Measurements from ENCODE around the gene TSPAN4.
A peak's percentile ranks its signal among the peaks of the same experiment; 100 is the strongest.

Gene TSPAN4

DNA sequence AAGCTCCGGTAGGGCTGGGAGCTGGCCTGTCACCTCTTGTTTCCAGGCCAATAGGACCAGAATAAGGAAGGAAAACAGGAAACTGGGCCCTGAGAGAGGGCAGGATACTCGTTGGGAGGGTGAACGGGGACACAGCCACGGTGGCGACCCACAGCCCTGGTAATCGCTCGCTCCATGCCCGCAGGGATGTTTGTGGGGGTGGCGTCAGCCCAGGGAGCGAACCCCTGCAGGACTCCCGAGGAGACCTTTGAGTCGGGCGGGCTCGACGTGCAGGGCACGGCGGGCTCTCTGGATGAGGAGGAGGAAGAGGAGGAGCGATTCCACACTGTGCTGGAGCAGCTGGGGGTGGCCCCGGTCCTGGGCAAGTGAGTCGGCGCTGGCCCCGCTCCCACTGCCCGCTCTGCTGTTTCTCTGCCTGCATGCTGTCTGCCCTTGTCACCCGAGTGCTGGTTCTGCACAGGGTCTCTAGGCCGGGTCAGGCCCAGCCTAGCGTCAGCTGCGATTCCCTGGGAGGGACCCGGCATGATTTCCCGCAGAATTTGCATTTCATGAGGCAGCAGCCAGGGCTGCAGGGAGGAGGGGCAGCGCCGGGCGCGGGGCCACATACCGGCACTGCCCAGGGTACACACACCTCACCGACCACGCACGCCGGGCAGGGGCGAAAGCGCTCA, 13.3 kb upstream of the TSPAN4 start:
- TF ChIP-seq, protein P1, sequence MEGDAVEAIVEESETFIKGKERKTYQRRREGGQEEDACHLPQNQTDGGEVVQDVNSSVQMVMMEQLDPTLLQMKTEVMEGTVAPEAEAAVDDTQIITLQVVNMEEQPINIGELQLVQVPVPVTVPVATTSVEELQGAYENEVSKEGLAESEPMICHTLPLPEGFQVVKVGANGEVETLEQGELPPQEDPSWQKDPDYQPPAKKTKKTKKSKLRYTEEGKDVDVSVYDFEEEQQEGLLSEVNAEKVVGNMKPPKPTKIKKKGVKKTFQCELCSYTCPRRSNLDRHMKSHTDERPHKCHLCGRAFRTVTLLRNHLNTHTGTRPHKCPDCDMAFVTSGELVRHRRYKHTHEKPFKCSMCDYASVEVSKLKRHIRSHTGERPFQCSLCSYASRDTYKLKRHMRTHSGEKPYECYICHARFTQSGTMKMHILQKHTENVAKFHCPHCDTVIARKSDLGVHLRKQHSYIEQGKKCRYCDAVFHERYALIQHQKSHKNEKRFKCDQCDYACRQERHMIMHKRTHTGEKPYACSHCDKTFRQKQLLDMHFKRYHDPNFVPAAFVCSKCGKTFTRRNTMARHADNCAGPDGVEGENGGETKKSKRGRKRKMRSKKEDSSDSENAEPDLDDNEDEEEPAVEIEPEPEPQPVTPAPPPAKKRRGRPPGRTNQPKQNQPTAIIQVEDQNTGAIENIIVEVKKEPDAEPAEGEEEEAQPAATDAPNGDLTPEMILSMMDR (IDR thresholded peaks at IDR 0.05; ENCODE audit: low read depth, low read length, missing control alignments): no peak
- in situ Hi-C loops (cut with HindIII; ENCODE audit: low pct_ligation_motif_present, low sequenced_read_pairs): no loop called here
- Histone ChIP-seq H3K27me3 (replicated peaks) (no peaks in the 10 kb centered on the region), H3K36me3 (replicated peaks) (peaks cover 12% of the 10 kb centered on the region), H3K4me3 (ENCODE audit: low read depth, low read length) (peak overlapping the region; percentile 42), H3K27ac (no peak overlapping the region)
- no peak for DNase-seq

DNA sequence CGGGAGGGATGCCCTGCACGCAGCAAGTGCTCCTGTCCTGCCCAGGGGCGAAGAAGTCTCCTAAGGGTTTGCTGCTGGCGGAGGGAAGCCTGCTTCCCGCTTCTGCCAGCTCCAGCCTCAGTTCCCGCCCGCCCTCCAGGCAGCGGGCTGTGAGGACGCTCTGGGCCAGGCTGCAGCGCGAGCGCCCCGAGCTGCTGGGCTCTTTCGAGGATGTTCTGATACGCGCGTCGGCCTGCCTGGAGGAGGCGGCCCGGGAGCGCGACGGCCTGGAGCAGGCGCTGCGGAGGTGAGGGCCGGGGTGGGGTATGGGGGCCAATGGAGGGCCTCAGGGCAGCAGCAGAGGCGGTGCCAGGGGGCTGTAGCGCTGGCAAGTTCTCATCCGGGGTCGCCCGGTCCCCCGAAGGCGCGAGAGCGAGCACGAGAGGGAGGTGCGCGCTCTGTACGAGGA, 12.8 kb upstream of the TSPAN4 start:
- DNase-seq: no peak
- Histone ChIP-seq H3K4me3 (ENCODE audit: low read depth, low read length) (peak overlapping the region; percentile 42), H3K36me3 (replicated peaks) (peaks cover 7% of the 10 kb centered on the region), H3K27me3 (replicated peaks) (no peaks in the 10 kb centered on the region), H3K27ac (no peak overlapping the region)
- in situ Hi-C loops (cut with HindIII; ENCODE audit: low pct_ligation_motif_present, low sequenced_read_pairs): no loop called here
- TF ChIP-seq, protein P1 (IDR thresholded peaks at IDR 0.05; ENCODE audit: low read depth, low read length, missing control alignments): no peak

DNA sequence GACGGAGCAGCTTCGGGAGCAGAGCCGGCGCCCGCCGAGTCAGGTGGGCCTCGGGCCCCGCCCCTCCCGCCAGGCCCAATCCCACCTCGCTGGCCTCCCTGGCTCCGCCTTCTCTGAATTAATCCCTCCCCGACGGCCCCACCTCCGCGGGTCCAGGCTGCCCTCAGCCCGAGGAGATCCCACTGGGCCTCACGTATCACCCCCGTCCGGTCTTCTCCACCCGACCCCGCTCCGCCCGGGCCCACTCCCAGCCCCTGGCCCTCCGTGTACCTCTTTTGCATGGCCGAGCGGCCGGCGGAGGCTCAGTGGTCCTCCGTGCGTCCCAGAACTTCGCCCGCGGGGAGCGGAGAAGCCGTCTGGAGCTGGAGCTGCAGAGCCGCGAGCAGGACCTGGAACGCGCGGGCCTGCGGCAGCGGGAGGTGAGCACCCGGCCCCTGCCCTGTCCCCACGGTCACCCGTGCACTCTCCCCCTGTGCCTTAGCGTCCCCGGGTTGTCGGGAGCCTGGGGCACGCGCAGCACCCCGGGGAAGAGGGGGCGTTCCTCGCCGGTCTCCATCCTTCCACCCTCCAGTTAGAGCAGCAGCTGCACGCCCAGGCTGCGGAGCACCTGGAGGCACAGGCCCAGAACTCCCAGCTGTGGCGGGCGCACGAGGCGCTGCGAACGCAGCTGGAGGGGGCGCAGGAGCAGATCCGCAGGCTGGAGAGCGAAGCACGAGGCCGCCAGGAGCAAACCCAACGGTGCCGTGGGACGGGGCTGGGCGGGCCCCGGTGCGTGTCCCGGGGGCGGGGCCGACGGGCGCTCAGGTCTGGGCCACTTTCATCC, 12.1 kb upstream of the TSPAN4 start:
- Histone ChIP-seq H3K36me3 (replicated peaks) (peaks cover 2% of the 10 kb centered on the region), H3K27me3 (replicated peaks) (no peaks in the 10 kb centered on the region), H3K4me3 (ENCODE audit: low read depth, low read length) (peak overlapping the region; percentile 42), H3K27ac (no peak overlapping the region)
- TF ChIP-seq, protein P1 (IDR thresholded peaks at IDR 0.05; ENCODE audit: low read depth, low read length, missing control alignments): no peak
- peak; percentile 51 for DNase-seq
- in situ Hi-C loops (cut with HindIII; ENCODE audit: low pct_ligation_motif_present, low sequenced_read_pairs): no loop called here

DNA sequence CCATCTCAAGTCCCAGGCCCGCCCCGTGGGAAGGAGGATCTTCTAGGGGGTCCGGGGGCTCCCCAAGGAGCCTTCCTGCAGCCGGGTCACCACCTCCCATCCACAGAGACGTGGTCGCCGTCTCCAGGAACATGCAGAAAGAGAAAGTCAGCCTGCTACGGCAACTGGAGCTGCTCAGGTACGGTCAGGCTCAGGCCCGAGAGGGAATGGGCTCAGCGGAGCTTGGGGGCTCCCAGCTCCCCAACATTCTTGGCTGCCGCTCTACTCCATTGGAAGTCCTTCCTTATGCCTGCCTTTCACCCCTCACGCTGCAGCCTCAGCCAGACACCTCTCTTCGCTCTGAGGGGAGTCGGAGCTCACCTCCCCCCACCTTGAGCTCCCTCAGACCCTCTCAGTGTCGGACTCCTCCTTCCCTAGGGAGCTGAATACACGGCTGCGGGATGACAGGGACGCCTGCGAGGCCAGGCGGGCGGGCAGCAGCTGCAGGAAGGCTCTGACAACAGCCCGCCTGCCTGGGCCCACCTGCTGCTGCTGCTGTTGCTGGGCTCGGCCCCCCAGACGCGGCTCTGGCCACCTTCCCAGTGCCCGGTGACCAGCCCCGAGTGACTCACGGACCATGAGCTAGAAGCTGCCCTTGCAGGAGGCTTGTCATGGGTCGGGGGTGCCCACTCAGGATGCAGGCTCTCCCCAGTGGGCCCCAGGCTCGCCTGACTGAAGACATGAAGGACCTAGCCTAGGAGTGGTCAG, 11.4 kb upstream of the TSPAN4 start:
- peaks cover 2% of the 10 kb centered on the region for H3K36me3 ChIP-seq (replicated peaks)
- TF ChIP-seq, protein P1 (IDR thresholded peaks at IDR 0.05; ENCODE audit: low read depth, low read length, missing control alignments): no peak
- no peak for DNase-seq
- H3K4me3 ChIP-seq (ENCODE audit: low read depth, low read length): no peak overlapping the region
- H3K27me3 ChIP-seq (replicated peaks): no peaks in the 10 kb centered on the region
- in situ Hi-C loops (cut with HindIII; ENCODE audit: low pct_ligation_motif_present, low sequenced_read_pairs): no loop called here
- H3K27ac ChIP-seq: no peak overlapping the region

DNA sequence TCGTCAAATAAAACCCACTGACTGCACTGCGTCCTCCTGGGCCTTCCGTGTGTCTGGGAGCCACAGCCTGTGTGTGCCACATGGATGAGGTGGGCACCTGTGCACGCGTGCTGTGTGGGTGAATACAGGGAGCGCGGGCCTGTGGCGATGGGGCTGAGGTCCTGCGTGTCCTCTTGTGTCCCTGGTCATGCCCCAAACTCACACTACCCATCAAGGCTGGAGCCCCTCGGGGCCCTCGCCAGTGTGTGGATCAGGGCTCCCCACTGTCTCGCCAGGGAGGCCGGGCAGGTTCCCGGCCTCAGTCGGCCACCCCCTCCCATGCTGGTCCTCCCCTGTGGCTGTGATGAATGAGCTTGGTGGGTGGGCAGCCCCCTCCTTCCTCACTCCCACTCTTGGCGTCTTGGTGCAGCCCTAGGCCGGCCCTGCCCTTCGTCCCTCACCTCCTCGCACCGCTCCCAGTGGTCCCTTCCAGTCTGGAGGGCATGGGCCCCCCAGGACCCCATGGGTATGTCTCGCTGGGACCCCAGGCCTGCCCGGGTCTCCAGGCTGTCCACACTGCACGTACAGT, 10.6 kb upstream of the TSPAN4 start:
- TF ChIP-seq, protein P1 (IDR thresholded peaks at IDR 0.05; ENCODE audit: low read depth, low read length, missing control alignments): no peak
- in situ Hi-C loops (cut with HindIII; ENCODE audit: low pct_ligation_motif_present, low sequenced_read_pairs): no loop called here
- no peak for DNase-seq
- Histone ChIP-seq H3K27me3 (replicated peaks) (no peaks in the 10 kb centered on the region), H3K4me3 (ENCODE audit: low read depth, low read length) (peak overlapping the region; percentile 48), H3K36me3 (replicated peaks) (peaks cover 10% of the 10 kb centered on the region), H3K27ac (no peak overlapping the region)
